NOMO-1 treated with dmso at 0.1 percent for 144 hours (cell line): ENCODE measurements around the gene MED20.
A peak's percentile ranks its signal among the peaks of the same experiment; 100 is the strongest.

Experiments
- DNase-seq: peaks from one replicate; lab custom pipeline; 2025; ENCODE audit not compliant: unreplicated experiment; lab: John Stamatoyannopoulos, UW

The MED20 gene

DNA sequence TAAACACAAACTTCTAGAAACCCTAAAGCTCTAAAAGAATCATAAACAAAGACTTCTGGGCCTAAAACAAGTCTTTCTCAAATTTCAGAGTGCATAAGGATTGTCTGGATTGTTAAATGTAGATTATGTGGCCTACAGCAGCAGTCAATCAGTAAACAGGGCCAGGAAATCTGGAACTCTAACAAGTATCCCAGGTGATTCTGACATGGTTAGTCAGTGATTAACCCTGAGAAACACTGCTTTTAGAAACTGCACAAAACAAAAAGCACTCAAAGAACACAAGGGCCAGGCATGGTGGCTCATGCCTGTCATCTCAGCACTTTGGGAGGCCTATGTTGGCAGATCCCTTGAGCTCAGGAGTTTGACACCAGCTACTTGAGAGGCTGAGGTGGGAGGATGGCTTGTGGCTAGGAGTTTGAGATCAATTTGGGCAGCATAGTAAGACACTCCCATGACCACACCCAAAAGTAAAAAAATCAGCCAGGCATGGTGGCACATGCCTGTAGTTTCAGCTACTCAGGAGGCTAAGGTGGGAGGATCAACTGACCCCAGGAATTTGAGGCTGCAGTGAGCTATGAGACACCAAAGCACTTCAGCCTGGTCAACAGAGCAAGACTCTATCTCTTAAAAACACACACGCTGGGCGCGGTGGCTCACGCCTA is 5.9 kb downstream of the MED20 start:
- no peak for DNase-seq

DNA sequence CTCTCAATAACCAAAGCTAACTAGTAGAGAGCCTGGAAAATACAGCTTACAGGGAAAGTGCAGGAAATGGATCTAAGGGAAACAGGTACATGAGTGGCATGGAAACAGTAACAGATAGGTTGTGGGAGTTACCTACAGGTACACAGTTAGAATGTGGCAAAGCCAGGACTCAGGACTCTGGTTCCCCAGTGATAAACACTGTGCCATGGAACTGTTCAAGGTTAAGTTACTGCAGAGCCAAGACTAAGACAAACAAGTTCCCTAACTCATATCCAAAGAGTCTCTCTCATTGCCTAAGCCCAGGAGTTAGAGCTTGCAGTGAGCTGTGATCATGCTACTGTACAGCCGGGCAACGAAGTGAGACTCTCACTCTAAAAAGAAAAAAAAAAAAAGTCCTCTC is 6.6 kb downstream of the MED20 start:
- DNase-seq, result no peak

DNA sequence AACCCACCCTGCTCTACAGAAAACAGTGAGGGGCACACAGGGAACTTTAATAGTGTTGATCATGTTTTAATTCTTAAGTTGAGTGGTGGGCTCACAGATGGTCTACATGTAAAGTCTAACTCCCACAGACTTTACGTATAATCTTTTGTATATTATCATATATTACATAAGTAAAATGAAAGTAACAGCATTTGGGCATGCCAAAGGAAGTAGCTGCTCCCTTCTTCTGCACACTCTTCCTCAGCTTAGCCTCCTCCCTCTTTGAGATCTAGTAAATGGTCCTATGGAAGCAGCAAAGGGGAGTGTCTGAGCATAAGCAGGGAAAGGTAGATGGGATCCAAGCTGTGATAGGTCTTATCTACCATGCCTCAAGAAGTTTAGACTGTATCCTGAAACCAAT is 11.2 kb downstream of the MED20 start:
- no peak for DNase-seq

DNA sequence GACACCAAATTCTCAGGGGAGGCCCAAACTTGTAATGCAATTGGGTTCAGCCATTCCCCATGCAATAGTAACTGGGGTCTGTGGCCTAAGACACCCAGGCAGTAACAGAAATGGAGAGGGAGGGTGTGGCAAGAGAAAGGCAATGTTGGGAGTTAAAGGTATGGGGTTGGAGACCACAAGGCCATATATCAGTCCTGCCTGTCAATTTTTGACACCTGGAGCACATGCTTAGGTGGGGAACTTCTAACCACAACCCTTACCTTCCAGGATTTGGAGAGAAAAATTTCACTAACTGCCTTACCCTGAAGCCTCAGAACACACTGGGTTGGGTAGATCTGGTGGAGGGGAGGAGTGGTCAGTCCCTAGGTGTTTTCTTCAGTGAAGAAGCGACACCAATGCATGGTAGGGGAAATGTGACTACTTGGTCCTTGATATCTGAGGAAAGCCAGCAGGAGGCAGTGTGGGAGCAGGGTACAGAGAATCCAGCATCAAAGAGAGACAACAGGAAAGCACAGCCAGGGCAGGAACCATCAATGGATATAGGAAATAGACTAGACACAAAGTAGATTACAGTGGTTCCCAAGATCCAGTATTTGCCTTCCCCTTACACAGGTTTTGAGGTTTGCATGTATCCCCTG is 18.9 kb downstream of the MED20 start:
- DNase-seq, result no peak

DNA sequence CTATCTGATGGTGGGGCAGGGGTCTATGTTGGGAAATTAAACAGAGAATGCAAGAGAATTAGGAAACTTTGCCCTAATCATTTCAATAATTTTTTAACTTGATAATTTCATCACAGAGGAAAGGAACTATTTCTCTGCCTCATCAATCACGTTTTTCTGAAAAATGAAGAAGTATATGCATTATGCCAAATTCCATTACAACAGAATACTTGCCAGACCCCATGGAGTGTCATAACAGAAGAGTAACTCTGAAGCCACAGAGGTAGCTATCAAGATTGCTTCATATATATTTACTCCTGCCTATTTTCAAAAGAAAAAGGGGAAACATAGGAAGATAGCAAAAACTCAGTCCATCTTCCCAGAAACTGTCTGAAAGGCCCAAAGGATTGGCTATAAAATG is 20.1 kb downstream of the MED20 start:
- DNase-seq, result no peak

DNA sequence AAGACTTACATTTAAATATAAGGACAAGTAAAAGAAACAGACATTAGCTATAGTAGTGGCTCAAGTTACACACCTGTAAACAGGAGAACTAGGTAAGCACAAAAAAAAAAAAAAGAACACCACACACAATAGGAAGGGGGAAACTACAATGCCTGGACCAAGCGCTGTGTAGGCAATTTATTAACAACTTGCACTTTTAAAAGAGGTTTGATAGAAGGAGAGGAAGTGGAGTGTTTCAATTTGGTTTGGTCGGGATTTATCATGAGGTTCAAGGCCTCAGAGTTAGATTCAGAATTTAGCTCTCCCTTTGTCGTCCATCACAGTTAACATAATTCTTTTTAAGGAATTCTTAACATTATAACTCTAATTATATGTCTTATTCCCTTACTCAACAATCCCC is 24.7 kb downstream of the MED20 start:
- DNase-seq, result no peak

- peak; percentile 83 for DNase-seq
Measured at GRCh38 chr6:41895300-41896233, 25.4 kb downstream of the MED20 start, which contains the start of gene USP49. USP49 (minus strand) TSS chr6:41895375; CDS start chr6:41806983, 88,392 bp downstream.

- no peak for DNase-seq
Measured at GRCh38 chr6:41894366-41895299, 26.3 kb downstream of the MED20 start.

GRCh38 chr6:41892921-41893564 is 27.9 kb downstream of the MED20 start:
- no peak for DNase-seq

GRCh38 chr6:41887331-41887751 is 33.6 kb downstream of the MED20 start:
- no peak for DNase-seq

- no peak for DNase-seq
Measured at GRCh38 chr6:41885930-41886329, 35.0 kb downstream of the MED20 start.

DNA sequence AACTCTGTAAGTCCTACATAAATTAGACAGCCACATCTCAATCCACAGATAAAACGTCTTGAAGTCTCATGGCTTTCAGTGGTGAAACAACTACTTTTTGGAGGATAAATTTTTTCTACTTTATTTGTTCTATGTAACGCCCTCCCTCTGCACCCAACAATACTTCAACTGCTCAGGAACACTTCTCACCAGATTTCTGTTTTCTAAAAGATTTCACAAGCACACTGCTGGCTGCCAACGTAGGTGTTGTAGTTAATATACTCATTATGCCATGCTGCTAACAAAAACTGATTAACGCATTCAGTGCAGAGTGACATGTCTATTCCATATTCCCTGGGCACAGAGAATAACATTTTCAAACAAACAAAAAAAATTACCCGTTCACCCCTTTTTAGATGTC is 36.0 kb downstream of the MED20 start:
- DNase-seq, result no peak

DNA sequence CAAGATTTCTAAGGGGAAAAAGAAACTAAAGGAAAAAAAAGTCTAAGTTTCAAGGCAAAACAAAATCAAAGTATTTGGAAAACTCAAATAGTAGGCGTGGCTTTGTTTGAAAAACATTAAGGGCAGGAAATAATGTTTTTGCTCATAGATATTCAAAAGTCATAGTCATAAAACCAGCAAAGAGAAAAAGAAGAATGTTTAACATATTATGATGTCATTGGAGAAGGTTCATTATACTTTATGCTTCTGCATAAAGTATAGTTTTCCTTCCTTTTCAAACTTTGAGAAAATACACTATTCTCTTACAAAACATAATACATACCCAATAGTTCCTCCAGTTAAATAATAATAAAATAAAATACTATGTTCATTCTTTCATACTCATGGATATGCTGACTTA is 39.4 kb downstream of the MED20 start:
- no peak for DNase-seq

DNA sequence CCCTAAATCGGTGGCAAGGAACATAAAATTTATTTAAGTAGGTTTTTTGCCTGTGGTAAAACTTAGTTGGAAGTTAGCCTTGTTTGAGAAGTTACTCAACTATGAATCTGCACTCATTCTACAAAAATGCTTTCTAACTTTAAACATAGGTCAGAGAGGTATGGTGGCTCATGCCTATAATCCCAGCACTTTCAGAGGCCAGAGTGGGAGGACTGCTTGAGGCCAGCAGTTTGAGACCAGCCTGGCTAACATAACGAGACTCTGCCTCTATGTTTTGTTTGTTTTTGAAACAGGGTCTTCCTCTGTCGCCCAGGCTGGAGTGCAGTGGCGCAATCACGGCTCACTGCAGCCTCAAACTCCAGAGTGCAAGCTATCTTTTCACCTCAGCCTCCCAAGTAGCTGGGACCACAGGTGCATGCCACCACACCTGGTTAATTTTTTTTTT is 42.0 kb downstream of the MED20 start:
- no peak for DNase-seq

- no peak for DNase-seq
Measured at GRCh38 chr6:41878246-41878645, 42.7 kb downstream of the MED20 start.

DNA sequence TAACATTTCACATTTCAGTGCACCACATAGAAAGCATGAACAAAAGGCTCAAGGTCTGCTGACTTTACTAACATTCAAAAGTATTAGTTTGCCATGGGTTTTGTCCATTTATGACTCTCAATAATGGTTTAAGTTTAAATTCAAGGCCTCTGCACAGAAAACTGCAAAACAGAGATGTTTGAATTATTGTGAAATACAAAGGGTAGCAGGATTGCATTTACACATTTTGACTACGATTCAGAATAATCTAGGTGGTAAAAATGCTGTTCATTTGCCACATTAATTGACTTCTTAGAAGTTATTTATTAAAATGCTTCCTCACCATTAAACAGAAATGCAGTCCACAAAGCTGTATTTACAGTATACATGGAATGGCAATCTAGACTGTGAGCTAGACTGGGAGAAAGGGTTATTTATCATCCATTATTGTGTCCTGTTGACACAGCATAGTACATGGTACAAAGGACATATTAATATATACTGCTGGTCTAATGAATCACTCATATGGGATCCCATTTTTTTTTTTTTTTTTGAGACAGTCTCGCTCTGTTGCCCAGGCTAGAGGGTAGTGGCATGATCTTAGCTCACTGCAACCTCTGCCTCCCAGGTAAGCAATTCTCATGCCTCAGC is 43.8 kb downstream of the MED20 start:
- DNase-seq, result no peak

DNA sequence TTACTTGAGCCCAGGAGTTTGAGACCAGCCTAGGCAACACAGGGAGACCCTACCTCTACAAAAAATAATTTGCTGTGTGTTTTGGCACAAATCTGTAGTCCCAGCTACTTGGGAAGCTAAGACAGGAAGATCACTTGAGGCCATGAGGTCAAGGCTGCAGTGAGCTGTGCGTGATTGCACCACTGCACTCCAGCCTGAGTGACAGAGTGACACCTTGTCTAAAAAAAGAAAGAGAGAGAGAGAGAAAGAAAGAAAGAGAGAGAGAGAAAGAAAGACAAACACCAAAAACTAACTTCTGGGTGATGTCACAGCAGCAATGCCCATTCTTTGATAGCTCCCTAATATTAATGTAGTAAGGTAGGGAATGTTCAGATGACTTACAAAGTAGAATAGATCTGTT is 46.2 kb downstream of the MED20 start:
- no peak for DNase-seq

DNA sequence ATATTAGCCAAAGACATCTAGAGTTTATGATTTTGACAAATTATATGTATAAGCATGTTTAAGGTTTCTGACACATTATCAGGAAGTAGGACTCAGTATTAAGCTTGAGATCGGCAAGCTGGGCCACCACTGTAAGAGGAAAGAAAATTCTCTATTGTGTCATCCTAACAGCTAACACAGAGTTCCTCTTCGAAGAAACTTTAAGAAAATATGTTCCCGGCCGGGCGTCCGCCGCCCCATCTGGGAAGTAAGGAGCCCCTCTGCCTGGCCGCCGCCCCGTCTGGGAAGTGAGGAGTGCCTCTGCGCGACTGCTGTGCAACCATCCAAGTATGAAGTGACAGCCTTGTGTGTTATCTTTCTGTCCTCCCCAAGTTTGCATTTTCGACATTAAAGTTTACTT is 48.8 kb downstream of the MED20 start:
- DNase-seq, result no peak

DNA sequence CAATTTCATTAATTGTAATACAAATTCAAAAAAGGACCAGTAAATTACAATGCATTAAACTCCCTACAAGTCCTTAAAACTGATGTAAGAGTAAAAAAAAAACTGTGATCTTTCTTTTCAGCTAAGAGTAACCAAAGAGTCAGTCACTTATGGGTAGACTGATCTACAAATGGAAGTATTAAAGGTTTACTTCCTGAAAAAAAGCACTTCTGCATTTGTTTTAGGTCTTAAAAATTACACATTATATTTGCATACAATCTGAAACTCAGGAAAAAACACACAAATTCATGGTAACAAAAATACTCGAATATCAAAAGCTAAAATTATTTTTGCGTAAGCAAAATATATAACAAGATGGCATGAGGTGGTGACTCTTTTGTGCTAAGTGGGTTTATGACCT is 49.2 kb downstream of the MED20 start:
- no peak for DNase-seq

DNA sequence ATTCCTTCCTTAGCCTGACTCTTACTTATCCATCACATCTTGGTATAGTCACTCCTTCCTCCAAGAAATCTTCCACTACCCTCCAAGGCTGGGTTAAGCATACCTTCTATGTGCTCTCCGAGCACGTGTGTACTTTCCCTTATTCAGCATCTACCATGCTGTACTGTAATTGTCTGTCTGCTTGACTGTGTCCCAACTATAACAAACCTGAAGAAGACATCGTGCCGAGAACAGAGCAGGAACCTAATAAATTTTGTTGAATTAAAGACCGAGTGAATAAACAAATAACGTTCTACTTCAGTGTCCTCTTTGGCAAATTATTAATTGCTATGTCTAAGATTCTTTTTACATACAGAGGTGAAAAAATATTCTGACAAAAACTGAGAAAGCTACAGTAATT is 61.6 kb downstream of the MED20 start:
- DNase-seq, result no peak
